Tibial artery (tissue), 4 donors: ENCODE data around the gene TRAPPC8.

ENCODE experiments used
- DNase-seq, 2 donors: peaks; one replicate each; pipeline ENCODE4 v3.0.0-alpha.2; 2019
- H3K27ac ChIP-seq, 2 donors: fragments of 200-600 bp; sonication (generic) in 1 of 2; 1 replicate in 1 of 2; 2 replicates in 1 of 2; pipeline ENCODE4 v1.5.1; 2018 to 2019; ENCODE audit warnings: mild to moderate bottlenecking in 1 of 2
- H3K27me3 ChIP-seq, 2 donors: fragments of 200-600 bp; sonication (generic) in 1 of 2; one replicate each; pipeline versions ENCODE4 v1.5.1 to v1.6.0; 2016 to 2019
- H3K36me3 ChIP-seq, 3 donors: fragments of 200-600 bp; sonication (generic) in 2 of 3; one replicate each; pipeline ENCODE4 v1.5.1; 2016 to 2019; ENCODE audit warnings: mild to moderate bottlenecking in 2 of 3
- H3K4me1 ChIP-seq, 4 donors: fragments of 200-600 bp; sonication (generic) in 2 of 4; 1 replicate in 3 of 4; 2 replicates in 1 of 4; pipeline ENCODE4 v1.5.1; 2016 to 2019
- H3K4me3 ChIP-seq, 2 donors: fragments of 200-600 bp; sonication (generic) in 1 of 2; 1 replicate in 1 of 2; 2 replicates in 1 of 2; pipeline ENCODE4 v1.5.1; 2018 to 2019; ENCODE audit warnings: mild to moderate bottlenecking in 2 of 2
- H3K9me3 ChIP-seq, 3 donors: fragments of 200-600 bp; sonication (generic) in 1 of 3; one replicate each; pipeline ENCODE4 v1.5.1; 2016 to 2019
- intact Hi-C: fragments of 100-400 bp; cut with DNase I; formaldehyde crosslinking; loops from one replicate; pipeline ENCODE4 v1.15.0; 2023; ENCODE audit warnings: low total_unique reads
- TF ChIP-seq, protein P1 (sequence below), 2 experiments: fragments of 200-600 bp in 1 of 2; fragments of 450-650 bp in 1 of 2; IDR thresholded peaks; one replicate each; pipeline ENCODE4 v1.5.1; 2017 to 2019; ENCODE audit warnings: antibody characterized with exemption in 2 of 2, mild to moderate bottlenecking in 1 of 2, moderate library complexity in 1 of 2

The TRAPPC8 gene

DNA sequence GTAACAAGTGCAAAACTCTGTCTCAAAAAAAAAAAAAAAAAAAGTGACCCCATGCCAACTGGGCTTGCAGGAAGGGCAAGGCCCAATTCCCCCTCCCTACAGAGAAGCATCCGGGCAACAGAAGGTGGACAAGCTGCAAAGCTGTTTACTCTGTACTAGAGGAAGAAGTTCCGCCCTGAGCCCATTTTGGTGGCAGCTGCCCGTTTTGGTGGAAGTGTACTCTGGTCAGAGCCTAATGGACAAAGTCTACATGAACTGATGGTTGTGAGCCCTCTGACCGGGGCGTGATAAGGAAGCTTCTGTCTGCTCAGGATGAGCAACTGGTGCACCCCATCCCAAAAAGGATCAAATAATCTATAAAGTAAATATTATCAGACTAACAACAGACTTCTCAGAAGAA is 65.0 kb downstream of the TRAPPC8 start:
- H3K4me1 ChIP-seq: no peaks in the 10 kb centered on the region
- DNase-seq: no peak
- H3K36me3 ChIP-seq: peaks cover 48 to 73% (median 52%) of the 10 kb centered on the region in 3 donors
- no peak overlapping the region for H3K4me3 ChIP-seq
- no peaks in the 10 kb centered on the region for H3K9me3 ChIP-seq
- TF ChIP-seq, protein P1, sequence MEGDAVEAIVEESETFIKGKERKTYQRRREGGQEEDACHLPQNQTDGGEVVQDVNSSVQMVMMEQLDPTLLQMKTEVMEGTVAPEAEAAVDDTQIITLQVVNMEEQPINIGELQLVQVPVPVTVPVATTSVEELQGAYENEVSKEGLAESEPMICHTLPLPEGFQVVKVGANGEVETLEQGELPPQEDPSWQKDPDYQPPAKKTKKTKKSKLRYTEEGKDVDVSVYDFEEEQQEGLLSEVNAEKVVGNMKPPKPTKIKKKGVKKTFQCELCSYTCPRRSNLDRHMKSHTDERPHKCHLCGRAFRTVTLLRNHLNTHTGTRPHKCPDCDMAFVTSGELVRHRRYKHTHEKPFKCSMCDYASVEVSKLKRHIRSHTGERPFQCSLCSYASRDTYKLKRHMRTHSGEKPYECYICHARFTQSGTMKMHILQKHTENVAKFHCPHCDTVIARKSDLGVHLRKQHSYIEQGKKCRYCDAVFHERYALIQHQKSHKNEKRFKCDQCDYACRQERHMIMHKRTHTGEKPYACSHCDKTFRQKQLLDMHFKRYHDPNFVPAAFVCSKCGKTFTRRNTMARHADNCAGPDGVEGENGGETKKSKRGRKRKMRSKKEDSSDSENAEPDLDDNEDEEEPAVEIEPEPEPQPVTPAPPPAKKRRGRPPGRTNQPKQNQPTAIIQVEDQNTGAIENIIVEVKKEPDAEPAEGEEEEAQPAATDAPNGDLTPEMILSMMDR (IDR thresholded peaks at IDR 0.05): no peak
- intact Hi-C loops: no loop called here
- H3K27me3 ChIP-seq: no peaks in the 10 kb centered on the region
- no peak overlapping the region for H3K27ac ChIP-seq

GRCh38 chr18:31876707-31877106 is 66.2 kb downstream of the TRAPPC8 start:
- Histone ChIP-seq H3K4me3 (no peak overlapping the region), H3K27ac (no peak overlapping the region), H3K36me3 (peaks cover 48 to 74% (median 61%) of the 10 kb centered on the region in 3 donors), H3K4me1 (no peaks in the 10 kb centered on the region), H3K27me3 (no peaks in the 10 kb centered on the region), H3K9me3 (no peaks in the 10 kb centered on the region)
- DNase-seq: no peak
- intact Hi-C loops: no loop called here
- TF ChIP-seq, protein P1 (IDR thresholded peaks at IDR 0.05): no peak

GRCh38 chr18:31875301-31875700 is 67.6 kb downstream of the TRAPPC8 start:
- Histone ChIP-seq H3K36me3 (peaks cover 43 to 75% (median 51%) of the 10 kb centered on the region in 3 donors), H3K4me3 (no peak overlapping the region), H3K27ac (no peak overlapping the region), H3K27me3 (no peaks in the 10 kb centered on the region), H3K9me3 (no peaks in the 10 kb centered on the region), H3K4me1 (no peaks in the 10 kb centered on the region)
- TF ChIP-seq, protein P1 (IDR thresholded peaks at IDR 0.05): no peak
- intact Hi-C loops: no loop called here
- DNase-seq: no peak

DNA sequence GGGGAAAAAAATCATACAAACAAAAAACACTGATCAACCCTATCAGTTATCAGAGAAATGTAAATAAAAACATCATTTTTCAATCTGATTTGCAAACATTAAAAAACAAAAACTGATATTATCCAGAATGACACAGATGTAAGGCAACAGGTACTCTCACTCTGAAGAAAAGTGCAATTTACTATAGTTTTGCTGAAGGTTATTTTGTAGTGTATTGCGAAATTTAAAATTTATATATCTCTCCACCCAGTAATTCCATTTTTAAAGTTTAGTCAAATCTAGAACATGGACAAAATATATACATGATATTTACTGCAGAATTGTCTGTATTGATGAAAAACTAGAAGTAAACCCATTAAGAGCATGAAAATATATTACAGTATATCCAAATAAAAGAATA is 79.8 kb downstream of the TRAPPC8 start:
- H3K4me1 ChIP-seq: no peaks in the 10 kb centered on the region
- TF ChIP-seq, protein P1 (IDR thresholded peaks at IDR 0.05): no peak
- no peak overlapping the region for H3K4me3 ChIP-seq
- no peaks in the 10 kb centered on the region for H3K9me3 ChIP-seq
- H3K27me3 ChIP-seq: no peaks in the 10 kb centered on the region
- intact Hi-C loops: no loop called here
- H3K36me3 ChIP-seq: peaks cover 34 to 62% (median 41%) of the 10 kb centered on the region in 3 donors
- no peak for DNase-seq
- no peak overlapping the region for H3K27ac ChIP-seq

DNA sequence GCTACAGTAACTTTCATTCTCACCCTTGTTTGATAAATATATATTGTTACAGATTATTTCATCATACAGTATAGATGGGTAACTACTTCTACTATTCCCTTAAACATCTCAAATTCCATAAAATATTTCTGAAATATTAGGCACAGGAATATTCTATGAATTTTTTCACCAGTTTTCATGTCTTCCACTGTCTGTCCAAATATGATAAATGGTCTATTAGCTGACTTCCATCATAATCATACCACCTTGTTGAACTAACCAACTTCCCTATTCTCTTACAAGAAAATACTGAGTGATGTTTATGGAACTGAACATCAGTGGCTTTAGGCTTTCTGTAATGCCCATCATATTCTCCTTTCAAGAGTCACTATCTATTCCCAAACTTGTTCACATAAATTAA is 82.4 kb downstream of the TRAPPC8 start:
- Histone ChIP-seq H3K27me3 (no peaks in the 10 kb centered on the region), H3K27ac (no peak overlapping the region), H3K36me3 (peaks cover 41 to 64% (median 50%) of the 10 kb centered on the region in 3 donors), H3K9me3 (no peaks in the 10 kb centered on the region), H3K4me1 (no peaks in the 10 kb centered on the region), H3K4me3 (no peak overlapping the region)
- TF ChIP-seq, protein P1 (IDR thresholded peaks at IDR 0.05): no peak
- DNase-seq: no peak
- intact Hi-C loops: no loop called here

DNA sequence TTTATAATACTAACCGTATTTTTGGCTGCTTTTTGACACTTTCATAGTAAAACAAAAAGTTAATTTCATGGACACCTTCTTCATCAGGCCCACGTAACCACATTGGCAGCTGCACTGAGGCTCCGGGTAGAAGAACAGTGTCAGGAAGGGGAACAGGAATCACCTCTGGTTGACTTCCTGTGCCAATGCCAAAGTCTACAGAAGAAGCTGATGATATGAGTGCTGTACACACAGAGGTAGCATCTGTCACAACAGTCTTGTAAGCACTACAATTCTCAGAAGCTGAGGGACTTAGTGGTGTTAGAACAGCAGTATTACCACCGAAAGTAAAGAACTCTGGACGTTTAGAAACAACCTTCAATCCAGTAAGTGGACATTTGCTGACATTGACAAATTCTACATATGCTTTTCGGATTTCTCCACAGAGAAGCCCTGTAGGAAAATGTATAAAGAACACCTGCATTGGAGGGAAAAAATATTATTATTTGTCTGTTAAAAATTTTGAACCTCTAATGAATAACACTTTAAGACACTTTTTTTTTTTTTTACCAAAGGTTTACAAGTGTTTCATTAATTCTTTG is 85.3 kb downstream of the TRAPPC8 start:
- TF ChIP-seq, protein P1 (IDR thresholded peaks at IDR 0.05): no peak
- Histone ChIP-seq H3K9me3 (no peaks in the 10 kb centered on the region), H3K36me3 (peaks cover 48 to 72% (median 67%) of the 10 kb centered on the region in 3 donors), H3K27me3 (no peaks in the 10 kb centered on the region), H3K4me1 (no peaks in the 10 kb centered on the region), H3K27ac (no peak overlapping the region), H3K4me3 (no peak overlapping the region)
- intact Hi-C loops: no loop called here
- no peak for DNase-seq
